Measurements from ENCODE around the gene XDH.

Gene XDH

DNA sequence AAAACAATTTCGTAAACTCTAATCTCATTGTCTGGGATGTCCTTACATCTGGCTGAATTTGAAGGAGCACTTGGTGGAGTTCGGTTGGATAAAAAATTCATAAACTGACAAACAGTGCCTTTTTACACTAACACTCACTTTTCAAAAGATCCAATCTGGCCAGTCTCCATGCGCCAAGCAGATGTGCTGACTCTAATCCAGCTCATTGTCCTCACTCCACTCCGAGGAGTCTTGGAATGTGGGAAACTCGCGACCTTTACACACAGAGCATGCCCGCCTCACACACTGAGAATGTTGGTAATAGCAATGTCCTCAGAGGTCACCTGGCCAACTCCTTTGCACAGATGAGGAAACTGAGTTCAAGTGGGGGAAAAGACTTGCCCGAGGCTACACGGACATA lies 66.8 kb downstream of the XDH start:
- no peak for DNase-seq
- Histone ChIP-seq H3K4me3 (no peak overlapping the region), H3K9me3 (no peaks in the 10 kb centered on the region), H3K4me1 (no peaks in the 10 kb centered on the region), H3K27ac (no peak overlapping the region), H3K36me3 (no peaks in the 10 kb centered on the region), H3K27me3 (peaks cover 0 to 6% of the 10 kb centered on the region in 2 donors)
- intact Hi-C loops (cut with DNase I; ENCODE audit: low total_unique reads) = no loop called here
- TF ChIP-seq, protein P1, sequence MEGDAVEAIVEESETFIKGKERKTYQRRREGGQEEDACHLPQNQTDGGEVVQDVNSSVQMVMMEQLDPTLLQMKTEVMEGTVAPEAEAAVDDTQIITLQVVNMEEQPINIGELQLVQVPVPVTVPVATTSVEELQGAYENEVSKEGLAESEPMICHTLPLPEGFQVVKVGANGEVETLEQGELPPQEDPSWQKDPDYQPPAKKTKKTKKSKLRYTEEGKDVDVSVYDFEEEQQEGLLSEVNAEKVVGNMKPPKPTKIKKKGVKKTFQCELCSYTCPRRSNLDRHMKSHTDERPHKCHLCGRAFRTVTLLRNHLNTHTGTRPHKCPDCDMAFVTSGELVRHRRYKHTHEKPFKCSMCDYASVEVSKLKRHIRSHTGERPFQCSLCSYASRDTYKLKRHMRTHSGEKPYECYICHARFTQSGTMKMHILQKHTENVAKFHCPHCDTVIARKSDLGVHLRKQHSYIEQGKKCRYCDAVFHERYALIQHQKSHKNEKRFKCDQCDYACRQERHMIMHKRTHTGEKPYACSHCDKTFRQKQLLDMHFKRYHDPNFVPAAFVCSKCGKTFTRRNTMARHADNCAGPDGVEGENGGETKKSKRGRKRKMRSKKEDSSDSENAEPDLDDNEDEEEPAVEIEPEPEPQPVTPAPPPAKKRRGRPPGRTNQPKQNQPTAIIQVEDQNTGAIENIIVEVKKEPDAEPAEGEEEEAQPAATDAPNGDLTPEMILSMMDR (IDR thresholded peaks at IDR 0.05) = no peak

DNA sequence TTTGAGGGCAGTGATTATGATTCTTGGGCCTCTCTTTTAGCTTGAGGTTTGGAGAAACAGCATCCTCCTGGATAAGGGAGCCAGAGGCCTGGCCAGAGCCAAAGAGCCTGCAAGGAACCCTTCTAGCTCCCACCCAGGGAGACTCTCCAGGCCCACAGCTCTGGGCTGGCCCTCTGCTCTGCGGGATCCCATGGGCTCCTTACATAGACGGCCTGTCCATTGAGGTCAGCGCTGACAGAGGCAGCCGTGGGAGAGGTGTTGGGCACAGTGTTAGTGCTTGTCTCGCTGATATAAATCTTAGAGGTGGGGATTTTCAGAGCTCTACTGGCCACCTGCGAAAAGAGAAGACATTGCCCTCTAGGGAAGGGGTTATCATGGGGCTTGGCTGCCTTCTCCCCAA lies 67.2 kb downstream of the XDH start:
- Histone ChIP-seq H3K27me3 (peaks cover 0 to 6% of the 10 kb centered on the region in 2 donors), H3K36me3 (no peaks in the 10 kb centered on the region), H3K4me1 (no peaks in the 10 kb centered on the region), H3K4me3 (no peak overlapping the region), H3K27ac (no peak overlapping the region), H3K9me3 (no peaks in the 10 kb centered on the region)
- TF ChIP-seq, protein P1 (IDR thresholded peaks at IDR 0.05) = no peak
- intact Hi-C loops (cut with DNase I; ENCODE audit: low total_unique reads) = no loop called here
- no peak for DNase-seq

DNA sequence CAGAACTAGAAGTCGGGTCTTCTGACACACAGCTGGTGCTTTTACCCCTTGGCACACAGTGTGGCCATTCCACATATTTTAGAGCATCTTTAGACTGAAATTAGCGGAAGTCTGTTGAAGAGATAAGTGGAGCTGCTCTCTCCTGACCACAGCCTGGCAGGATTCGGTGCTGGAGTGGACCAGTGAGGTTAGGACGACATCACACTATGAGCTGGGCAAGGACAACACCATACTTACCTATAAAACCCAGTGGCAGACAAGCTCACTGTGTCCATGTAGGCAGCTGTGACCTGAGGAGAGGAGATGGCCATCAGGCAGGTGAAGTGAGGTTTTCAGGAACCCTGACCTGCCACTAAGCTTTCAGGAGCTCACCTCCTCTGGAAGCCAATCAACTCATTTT lies 70.1 kb downstream of the XDH start:
- no peak overlapping the region for H3K27ac ChIP-seq
- no peak overlapping the region for H3K4me3 ChIP-seq
- DNase-seq = no peak
- no peaks in the 10 kb centered on the region for H3K9me3 ChIP-seq
- TF ChIP-seq, protein P1 (IDR thresholded peaks at IDR 0.05) = no peak
- intact Hi-C loops (cut with DNase I; ENCODE audit: low total_unique reads) = no loop called here
- no peaks in the 10 kb centered on the region for H3K36me3 ChIP-seq
- H3K4me1 ChIP-seq = no peaks in the 10 kb centered on the region
- H3K27me3 ChIP-seq = peaks cover 0 to 6% of the 10 kb centered on the region in 2 donors

DNA sequence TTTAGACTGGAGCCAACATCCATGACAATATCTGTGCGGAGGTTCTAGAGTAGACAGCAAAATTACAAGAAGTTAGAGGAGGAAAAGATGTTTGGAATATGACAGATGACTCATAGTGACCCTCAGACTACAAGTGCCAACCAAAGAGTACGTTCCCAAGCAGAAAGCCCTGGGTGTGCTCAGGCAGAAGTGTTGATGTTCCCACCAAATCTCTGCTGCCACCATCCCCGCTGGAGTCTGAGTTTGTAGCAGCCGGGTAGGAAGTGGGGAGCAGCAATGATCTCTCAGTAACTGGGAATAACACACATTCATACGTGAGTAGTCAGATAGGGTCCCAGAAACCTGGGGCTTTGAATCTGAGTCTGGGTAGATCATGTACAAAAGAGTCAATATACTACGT lies 73.2 kb downstream of the XDH start:
- peaks cover 0 to 6% of the 10 kb centered on the region in 2 donors for H3K27me3 ChIP-seq
- no peaks in the 10 kb centered on the region for H3K9me3 ChIP-seq
- H3K27ac ChIP-seq = no peak overlapping the region
- DNase-seq = no peak
- H3K4me3 ChIP-seq = no peak overlapping the region
- TF ChIP-seq, protein P1 (IDR thresholded peaks at IDR 0.05) = no peak
- intact Hi-C loops (cut with DNase I; ENCODE audit: low total_unique reads) = no loop called here
- peaks cover 0 to 1% (median 0%) of the 10 kb centered on the region in 4 donors for H3K4me1 ChIP-seq
- no peaks in the 10 kb centered on the region for H3K36me3 ChIP-seq

DNA sequence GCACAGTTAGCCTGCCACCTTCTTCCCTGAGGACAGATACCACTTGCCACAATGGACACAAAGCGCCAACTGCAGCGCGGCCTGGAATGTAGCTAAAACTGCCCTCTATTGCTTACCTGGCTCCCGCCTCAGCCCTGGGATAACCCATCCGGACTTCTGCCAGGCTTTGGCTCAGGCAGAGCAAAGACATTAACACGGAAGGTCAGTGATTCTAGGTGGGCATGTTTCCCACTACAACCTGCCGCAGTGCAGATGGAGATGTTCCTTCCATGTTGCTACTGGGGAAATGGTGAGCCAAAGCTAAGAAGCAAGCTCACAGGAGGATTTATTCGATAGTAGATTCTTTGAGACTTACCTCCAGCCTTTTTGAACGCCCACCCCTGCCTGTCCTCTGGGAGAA lies 74.8 kb downstream of the XDH start:
- TF ChIP-seq, protein P1 (IDR thresholded peaks at IDR 0.05) = no peak
- Histone ChIP-seq H3K4me3 (no peak overlapping the region), H3K27me3 (peaks cover 0 to 4% of the 10 kb centered on the region in 2 donors), H3K9me3 (no peaks in the 10 kb centered on the region), H3K36me3 (no peaks in the 10 kb centered on the region), H3K4me1 (peaks cover 0 to 8% (median 1%) of the 10 kb centered on the region in 4 donors), H3K27ac (no peak overlapping the region)
- intact Hi-C loops (cut with DNase I; ENCODE audit: low total_unique reads) = loop anchor here (10.0 kb wide), 2 partner anchors 195 to 275 kb away; no protein-coding TSS in a partner anchor
- no peak for DNase-seq

DNA sequence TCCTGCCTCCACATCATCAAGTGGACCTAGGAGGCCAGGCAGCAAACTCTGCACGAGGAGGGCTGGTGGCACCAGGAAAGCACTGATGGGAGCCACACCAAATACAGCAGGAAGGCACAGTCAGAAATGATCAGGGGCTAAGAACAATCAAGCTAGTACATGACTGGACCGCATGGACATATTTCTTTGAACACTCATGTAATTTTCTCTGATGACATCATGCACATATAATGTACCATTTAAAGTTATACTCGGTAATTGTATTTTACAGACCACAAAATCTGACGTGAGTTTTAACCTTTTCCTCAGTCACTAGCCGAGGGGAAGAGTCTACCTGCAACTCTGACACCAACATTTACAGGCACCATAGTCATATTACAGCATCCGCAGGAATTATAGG lies 76.7 kb downstream of the XDH start:
- Histone ChIP-seq H3K27ac (no peak overlapping the region), H3K27me3 (no peaks in the 10 kb centered on the region), H3K4me3 (no peak overlapping the region), H3K9me3 (no peaks in the 10 kb centered on the region), H3K36me3 (no peaks in the 10 kb centered on the region), H3K4me1 (peaks cover 0 to 8% (median 1%) of the 10 kb centered on the region in 4 donors)
- TF ChIP-seq, protein P1 (IDR thresholded peaks at IDR 0.05) = no peak
- no peak for DNase-seq
- intact Hi-C loops (cut with DNase I; ENCODE audit: low total_unique reads) = loop anchor here (10.0 kb wide), 2 partner anchors 193 to 273 kb away; no protein-coding TSS in a partner anchor

Measured in tibial artery (tissue), 4 donors.